ENCODE data around the gene EEA1. TPM values are rescaled to one million over a fixed set of nuclear protein-coding genes. Genes with fewer than 3 reads are reported as not detected.

Gene EEA1
- total RNA-seq, 1 donor from 2014 or later = 59.2 TPM

DNA sequence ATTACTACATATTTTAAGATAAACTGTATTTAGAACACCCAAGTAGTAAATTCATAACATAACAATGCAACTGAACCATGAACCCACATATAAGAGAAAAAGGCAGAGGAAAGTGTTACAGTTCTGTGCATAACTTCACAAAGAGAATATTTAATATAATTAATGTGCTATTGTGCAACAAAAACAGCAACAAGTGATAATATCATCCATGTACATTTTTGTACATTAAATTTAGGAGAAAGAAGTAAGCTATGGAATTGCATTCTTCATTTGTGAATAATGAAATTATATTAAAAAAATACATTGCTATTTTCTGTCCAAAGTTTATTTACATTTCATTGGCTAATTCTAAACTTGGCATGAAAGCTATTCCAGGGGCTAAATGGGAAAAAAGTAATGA is 153.7 kb downstream of the EEA1 start:
- intact Hi-C loops (cut with DNase I) = no loop called here
- peaks cover 0 to 34% of the 10 kb centered on the region in 2 donors for H3K36me3 ChIP-seq
- no peaks in the 10 kb centered on the region for H3K9me3 ChIP-seq
- no peaks in the 10 kb centered on the region for H3K4me1 ChIP-seq
- TF ChIP-seq, protein P1, sequence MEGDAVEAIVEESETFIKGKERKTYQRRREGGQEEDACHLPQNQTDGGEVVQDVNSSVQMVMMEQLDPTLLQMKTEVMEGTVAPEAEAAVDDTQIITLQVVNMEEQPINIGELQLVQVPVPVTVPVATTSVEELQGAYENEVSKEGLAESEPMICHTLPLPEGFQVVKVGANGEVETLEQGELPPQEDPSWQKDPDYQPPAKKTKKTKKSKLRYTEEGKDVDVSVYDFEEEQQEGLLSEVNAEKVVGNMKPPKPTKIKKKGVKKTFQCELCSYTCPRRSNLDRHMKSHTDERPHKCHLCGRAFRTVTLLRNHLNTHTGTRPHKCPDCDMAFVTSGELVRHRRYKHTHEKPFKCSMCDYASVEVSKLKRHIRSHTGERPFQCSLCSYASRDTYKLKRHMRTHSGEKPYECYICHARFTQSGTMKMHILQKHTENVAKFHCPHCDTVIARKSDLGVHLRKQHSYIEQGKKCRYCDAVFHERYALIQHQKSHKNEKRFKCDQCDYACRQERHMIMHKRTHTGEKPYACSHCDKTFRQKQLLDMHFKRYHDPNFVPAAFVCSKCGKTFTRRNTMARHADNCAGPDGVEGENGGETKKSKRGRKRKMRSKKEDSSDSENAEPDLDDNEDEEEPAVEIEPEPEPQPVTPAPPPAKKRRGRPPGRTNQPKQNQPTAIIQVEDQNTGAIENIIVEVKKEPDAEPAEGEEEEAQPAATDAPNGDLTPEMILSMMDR (IDR thresholded peaks at IDR 0.05) = no peak
- TF ChIP-seq POLR2A (IDR thresholded peaks at IDR 0.05) = no peak
- no peak for TF ChIP-seq POLR2AphosphoS5 (IDR thresholded peaks at IDR 0.05; ENCODE audit: insufficient read depth in 1 of 2, low read depth in 1 of 2)
- H3K4me3 ChIP-seq = no peak overlapping the region
- no peak for DNase-seq (ENCODE audit: extremely low spot score in 2 of 2)
- no peak overlapping the region for H3K27ac ChIP-seq
- no peaks in the 10 kb centered on the region for H3K27me3 ChIP-seq

DNA sequence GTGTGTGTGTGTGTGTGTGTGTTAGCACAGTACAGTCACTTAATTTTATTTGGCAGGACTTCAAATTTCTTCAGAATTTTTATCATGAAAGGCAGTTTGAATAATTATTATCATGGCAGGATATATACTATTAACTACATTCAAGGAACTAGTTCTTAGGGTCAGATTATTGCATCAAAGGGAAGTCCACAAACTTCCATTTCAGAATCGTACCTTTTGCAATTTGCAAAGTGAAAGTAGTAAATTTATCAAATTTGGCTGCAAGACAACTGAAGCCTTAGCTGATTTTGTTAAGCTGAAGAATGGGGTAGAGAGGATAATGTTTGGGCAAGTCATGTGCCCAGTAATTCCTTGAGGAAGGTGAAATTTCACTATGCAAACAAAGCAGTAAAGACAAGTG is 158.1 kb downstream of the EEA1 start:
- H3K9me3 ChIP-seq = no peaks in the 10 kb centered on the region
- DNase-seq (ENCODE audit: extremely low spot score in 2 of 2) = no peak
- no peaks in the 10 kb centered on the region for H3K4me1 ChIP-seq
- no peaks in the 10 kb centered on the region for H3K27me3 ChIP-seq
- intact Hi-C loops (cut with DNase I) = no loop called here
- no peak overlapping the region for H3K4me3 ChIP-seq
- TF ChIP-seq POLR2A (IDR thresholded peaks at IDR 0.05) (no peak), POLR2AphosphoS5 (IDR thresholded peaks at IDR 0.05; ENCODE audit: insufficient read depth in 1 of 2, low read depth in 1 of 2) (no peak)
- TF ChIP-seq, protein P1 (IDR thresholded peaks at IDR 0.05) = no peak
- no peaks in the 10 kb centered on the region for H3K36me3 ChIP-seq
- no peak overlapping the region for H3K27ac ChIP-seq

DNA sequence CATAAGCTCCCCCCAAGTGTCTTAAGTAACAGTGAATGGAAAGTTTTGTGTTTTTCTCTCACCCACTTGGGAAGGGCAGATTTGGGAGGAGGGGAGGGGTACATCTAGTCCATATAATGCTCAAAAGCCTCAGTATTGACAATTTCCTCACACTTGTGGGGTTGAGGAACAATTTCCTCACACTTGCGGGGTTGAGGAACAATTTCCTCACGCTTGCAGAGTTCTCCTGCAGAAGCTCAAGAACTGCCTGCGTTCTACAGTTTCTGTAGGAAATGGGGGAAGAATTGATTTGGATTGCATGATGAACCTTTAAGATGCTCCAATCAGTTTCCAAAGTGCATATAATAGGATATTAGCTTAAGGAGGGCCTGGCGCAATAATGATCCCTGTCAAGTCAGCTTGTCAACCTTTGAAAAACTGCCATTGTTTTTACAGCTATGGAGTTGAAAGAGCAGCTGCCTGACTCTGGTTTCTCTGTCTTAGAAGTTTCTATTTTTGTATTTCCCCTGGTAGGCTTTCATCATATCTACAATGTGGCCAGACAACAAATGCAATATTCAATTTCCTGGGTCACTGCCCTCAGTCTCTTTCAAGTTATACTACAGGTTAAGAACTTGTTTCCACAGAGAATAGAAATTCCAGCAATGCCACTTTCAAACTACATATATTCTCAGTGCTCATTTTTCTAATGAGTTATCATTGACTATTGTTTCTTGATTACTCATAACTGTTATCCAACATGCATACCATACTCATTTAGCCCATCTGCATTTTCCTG is 159.8 kb downstream of the EEA1 start:
- Histone ChIP-seq H3K27me3 (no peaks in the 10 kb centered on the region), H3K27ac (no peak overlapping the region), H3K36me3 (no peaks in the 10 kb centered on the region), H3K4me3 (no peak overlapping the region), H3K4me1 (no peaks in the 10 kb centered on the region), H3K9me3 (no peaks in the 10 kb centered on the region)
- no peak for DNase-seq (ENCODE audit: extremely low spot score in 2 of 2)
- intact Hi-C loops (cut with DNase I) = no loop called here
- TF ChIP-seq, protein P1 (IDR thresholded peaks at IDR 0.05) = no peak
- TF ChIP-seq POLR2AphosphoS5 (IDR thresholded peaks at IDR 0.05; ENCODE audit: insufficient read depth in 1 of 2, low read depth in 1 of 2) (no peak), POLR2A (IDR thresholded peaks at IDR 0.05) (no peak)

DNA sequence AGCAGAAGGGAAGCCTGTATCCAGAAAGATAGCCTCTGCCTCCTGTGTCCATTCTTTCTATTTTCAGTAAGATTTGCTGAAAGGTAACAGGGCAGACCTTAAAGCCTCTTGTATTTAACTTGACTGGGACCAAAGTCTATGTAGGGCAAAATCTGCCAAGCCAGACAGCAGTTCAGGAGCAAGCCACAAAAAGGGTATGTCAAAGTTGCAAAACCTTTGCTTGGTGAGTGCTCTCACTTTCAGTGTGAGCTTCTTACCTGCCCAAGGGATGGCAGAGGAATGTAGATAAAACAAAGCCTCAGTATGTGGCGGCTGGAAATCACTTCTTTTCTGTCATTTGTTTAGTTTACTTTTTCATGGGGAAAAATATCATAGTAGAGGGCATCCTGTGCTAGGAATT is 163.2 kb downstream of the EEA1 start:
- Histone ChIP-seq H3K9me3 (no peaks in the 10 kb centered on the region), H3K27ac (no peak overlapping the region), H3K4me1 (no peaks in the 10 kb centered on the region), H3K27me3 (no peaks in the 10 kb centered on the region), H3K4me3 (no peak overlapping the region), H3K36me3 (no peaks in the 10 kb centered on the region)
- intact Hi-C loops (cut with DNase I) = no loop called here
- TF ChIP-seq POLR2AphosphoS5 (IDR thresholded peaks at IDR 0.05; ENCODE audit: insufficient read depth in 1 of 2, low read depth in 1 of 2) (no peak), POLR2A (IDR thresholded peaks at IDR 0.05) (no peak)
- TF ChIP-seq, protein P1 (IDR thresholded peaks at IDR 0.05) = no peak
- no peak for DNase-seq (ENCODE audit: extremely low spot score in 2 of 2)

DNA sequence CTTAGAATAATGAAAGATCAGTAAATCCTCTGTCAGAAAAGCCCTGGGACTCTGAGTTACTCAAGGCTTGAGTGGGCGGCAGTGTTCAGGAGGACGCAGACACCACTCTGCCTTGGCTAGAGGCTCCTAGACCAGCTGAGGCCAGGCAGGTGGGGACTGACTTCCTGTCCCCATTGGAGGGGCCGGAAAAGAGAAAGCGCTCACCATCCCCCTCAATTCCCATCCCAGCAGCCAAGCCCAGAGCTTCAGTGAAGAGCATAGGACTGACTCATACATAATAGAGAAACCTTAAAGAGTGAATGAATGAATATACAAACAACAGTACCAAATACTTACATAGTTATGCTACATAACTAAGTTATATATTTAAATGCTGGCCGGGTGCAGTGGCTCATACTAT is 164.3 kb downstream of the EEA1 start:
- Histone ChIP-seq H3K27me3 (no peaks in the 10 kb centered on the region), H3K4me1 (no peaks in the 10 kb centered on the region), H3K4me3 (no peak overlapping the region), H3K27ac (no peak overlapping the region), H3K9me3 (no peaks in the 10 kb centered on the region), H3K36me3 (no peaks in the 10 kb centered on the region)
- intact Hi-C loops (cut with DNase I) = no loop called here
- TF ChIP-seq POLR2A (IDR thresholded peaks at IDR 0.05) (no peak), POLR2AphosphoS5 (IDR thresholded peaks at IDR 0.05; ENCODE audit: insufficient read depth in 1 of 2, low read depth in 1 of 2) (no peak)
- TF ChIP-seq, protein P1 (IDR thresholded peaks at IDR 0.05) = no peak
- DNase-seq (ENCODE audit: extremely low spot score in 2 of 2) = no peak

All from vagina (tissue), 2 donors.